ENCODE measurements around the gene STMN3.
"Not testable (repeated sequence)": the region's sequence is repeated elsewhere in the genome, so short reads cannot be mapped to it uniquely, and the experiment has no call there.

STMN3 gene

DNA sequence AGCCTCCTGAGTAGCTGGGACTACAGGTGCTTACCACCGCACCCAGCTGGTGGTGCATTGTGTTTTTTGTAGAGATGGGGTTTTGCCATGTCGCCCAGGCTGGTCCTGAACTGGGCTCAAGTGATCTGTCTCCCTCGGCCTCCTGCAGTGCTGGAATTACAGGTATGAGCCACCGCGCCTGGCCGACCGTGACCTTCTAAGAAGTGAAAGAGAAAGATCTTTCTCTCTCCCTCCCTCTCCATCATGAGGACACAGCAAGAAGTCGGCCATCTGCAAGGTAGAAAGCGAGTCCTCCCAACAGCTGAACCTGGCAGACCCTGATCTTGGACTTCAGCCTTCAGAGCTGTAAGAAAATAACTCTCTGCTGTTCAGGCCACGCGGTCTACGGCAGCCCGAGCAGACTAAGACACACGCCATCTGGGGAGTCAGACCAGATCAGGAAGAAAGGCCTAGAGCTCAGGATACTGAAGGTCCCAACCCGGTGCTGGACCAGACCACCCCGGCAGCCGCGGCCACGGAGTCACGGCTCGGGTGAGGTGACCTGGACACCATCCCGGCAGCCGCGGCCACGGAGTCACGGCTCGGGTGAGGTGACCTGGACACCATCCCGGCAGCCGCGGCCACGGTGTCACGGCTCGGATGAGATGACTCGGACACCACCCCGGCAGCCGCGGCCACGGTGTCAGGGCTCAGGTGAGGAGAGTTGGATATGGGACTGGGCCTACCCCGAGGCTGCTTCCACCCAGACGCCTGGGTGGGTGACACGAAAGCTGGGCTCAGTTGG, 35.9 kb downstream of the STMN3 start:
- H3K4me3 ChIP-seq (ENCODE audit: low read depth, low read length), result no peak overlapping the region
- no peak for DNase-seq (ENCODE audit: low read depth)
- TF ChIP-seq, protein P1, sequence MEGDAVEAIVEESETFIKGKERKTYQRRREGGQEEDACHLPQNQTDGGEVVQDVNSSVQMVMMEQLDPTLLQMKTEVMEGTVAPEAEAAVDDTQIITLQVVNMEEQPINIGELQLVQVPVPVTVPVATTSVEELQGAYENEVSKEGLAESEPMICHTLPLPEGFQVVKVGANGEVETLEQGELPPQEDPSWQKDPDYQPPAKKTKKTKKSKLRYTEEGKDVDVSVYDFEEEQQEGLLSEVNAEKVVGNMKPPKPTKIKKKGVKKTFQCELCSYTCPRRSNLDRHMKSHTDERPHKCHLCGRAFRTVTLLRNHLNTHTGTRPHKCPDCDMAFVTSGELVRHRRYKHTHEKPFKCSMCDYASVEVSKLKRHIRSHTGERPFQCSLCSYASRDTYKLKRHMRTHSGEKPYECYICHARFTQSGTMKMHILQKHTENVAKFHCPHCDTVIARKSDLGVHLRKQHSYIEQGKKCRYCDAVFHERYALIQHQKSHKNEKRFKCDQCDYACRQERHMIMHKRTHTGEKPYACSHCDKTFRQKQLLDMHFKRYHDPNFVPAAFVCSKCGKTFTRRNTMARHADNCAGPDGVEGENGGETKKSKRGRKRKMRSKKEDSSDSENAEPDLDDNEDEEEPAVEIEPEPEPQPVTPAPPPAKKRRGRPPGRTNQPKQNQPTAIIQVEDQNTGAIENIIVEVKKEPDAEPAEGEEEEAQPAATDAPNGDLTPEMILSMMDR (IDR thresholded peaks at IDR 0.05; ENCODE audit: control insufficient read depth, extremely low read depth, insufficient read depth), result no peak

DNA sequence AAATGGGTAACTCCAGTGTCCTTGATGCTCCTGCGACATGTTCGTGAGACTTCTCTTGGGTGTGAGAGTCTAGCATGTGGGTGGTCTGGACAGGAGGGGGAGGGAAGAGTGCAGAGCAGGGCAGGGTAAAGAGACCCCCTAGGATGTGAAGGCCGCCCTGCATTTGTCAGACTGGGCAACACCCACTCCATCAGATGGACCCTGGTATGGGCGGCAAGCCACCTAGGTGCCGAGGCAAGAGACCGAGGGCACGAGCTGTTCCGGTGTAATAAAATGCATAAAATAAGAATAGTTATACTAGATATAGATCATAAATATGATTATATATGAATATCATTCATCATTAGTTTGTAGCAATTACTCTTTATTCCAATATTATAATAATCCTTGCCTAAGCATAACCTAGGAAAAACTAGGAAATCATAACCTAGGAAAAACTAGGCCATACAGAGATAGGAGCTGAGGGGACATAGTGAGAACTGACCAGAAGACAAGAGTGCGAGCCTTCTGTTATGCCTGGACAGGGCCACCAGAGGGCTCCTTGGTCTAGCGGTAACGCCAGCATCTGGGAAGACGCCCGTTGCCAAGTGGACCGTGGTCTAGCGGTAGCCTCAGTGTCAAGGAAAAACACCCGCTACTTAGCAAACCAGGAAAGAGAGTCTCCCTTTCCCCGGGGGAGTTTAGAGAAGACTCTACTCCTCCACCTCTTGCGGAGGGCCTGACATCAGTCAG, 39.2 kb downstream of the STMN3 start:
- not testable (repeated sequence) for DNase-seq (ENCODE audit: low read depth); H3K4me3 ChIP-seq (ENCODE audit: low read depth, low read length)

- DNase-seq (ENCODE audit: low read depth), result no peak
- TF ChIP-seq, protein P1 (IDR thresholded peaks at IDR 0.05; ENCODE audit: control insufficient read depth, extremely low read depth, insufficient read depth), result no peak
- H3K4me3 ChIP-seq (ENCODE audit: low read depth, low read length), result no peak overlapping the region
These were observed 40.8 kb downstream of the STMN3 start for GRCh38 chr20:63612276-63612931.

- H3K4me3 ChIP-seq (ENCODE audit: low read depth, low read length), result no peak overlapping the region
- DNase-seq (ENCODE audit: low read depth), result no peak
- TF ChIP-seq, protein P1 (IDR thresholded peaks at IDR 0.05; ENCODE audit: control insufficient read depth, extremely low read depth, insufficient read depth), result no peak
These were observed 41.6 kb downstream of the STMN3 start for GRCh38 chr20:63611646-63612045.

GRCh38 chr20:63610581-63611435, 42.4 kb downstream of the STMN3 start:
- DNase-seq (ENCODE audit: low read depth), result no peak
- no peak overlapping the region for H3K4me3 ChIP-seq (ENCODE audit: low read depth, low read length)
- TF ChIP-seq, protein P1 (IDR thresholded peaks at IDR 0.05; ENCODE audit: control insufficient read depth, extremely low read depth, insufficient read depth), result no peak

DNA sequence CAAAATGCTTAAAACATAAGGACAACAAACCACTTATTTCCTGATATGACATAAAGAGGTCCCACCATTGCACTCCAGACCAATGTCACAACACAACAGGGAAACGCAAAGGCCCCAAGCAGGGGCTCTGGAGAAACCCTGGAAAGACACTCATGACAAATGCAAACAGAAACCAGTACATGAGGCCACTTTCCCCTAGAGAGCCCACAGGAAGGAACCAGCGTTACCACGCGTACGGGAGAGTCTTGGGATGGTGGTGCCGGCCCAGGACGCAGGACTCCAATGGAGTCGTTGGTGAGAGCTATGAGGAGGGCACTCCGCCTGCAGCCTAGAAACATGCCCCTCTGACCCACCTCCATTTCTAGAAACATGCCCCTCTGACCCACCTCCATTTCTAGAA, 46.5 kb downstream of the STMN3 start:
- DNase-seq (ENCODE audit: low read depth), result no peak
- TF ChIP-seq, protein P1 (IDR thresholded peaks at IDR 0.05; ENCODE audit: control insufficient read depth, extremely low read depth, insufficient read depth), result no peak
- H3K4me3 ChIP-seq (ENCODE audit: low read depth, low read length), result no peak overlapping the region
